ENCODE results near the gene KRTAP5-11. TPM values are rescaled to one million over a fixed set of nuclear protein-coding genes. Genes with fewer than 3 reads are reported as not detected.
"Not testable (repeated sequence)": the region's sequence is repeated elsewhere in the genome, so short reads cannot be mapped to it uniquely, and the experiment has no call there.

The KRTAP5-11 gene
- total RNA-seq, 4 donors from 2014 or later, result not detected

- Histone ChIP-seq H3K4me1 (no peaks in the 10 kb centered on the region), H3K27ac (no peak overlapping the region), H3K4me3 (no peak overlapping the region), H3K36me3 (no peaks in the 10 kb centered on the region), H3K27me3 (no peaks in the 10 kb centered on the region), H3K9me3 (no peaks in the 10 kb centered on the region)
- TF ChIP-seq, protein P1, sequence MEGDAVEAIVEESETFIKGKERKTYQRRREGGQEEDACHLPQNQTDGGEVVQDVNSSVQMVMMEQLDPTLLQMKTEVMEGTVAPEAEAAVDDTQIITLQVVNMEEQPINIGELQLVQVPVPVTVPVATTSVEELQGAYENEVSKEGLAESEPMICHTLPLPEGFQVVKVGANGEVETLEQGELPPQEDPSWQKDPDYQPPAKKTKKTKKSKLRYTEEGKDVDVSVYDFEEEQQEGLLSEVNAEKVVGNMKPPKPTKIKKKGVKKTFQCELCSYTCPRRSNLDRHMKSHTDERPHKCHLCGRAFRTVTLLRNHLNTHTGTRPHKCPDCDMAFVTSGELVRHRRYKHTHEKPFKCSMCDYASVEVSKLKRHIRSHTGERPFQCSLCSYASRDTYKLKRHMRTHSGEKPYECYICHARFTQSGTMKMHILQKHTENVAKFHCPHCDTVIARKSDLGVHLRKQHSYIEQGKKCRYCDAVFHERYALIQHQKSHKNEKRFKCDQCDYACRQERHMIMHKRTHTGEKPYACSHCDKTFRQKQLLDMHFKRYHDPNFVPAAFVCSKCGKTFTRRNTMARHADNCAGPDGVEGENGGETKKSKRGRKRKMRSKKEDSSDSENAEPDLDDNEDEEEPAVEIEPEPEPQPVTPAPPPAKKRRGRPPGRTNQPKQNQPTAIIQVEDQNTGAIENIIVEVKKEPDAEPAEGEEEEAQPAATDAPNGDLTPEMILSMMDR (IDR thresholded peaks at IDR 0.05), result no peak
- TF ChIP-seq POLR2A (IDR thresholded peaks at IDR 0.05), result no peak
- DNase-seq, result no peak
These were observed 40.3 kb downstream of the KRTAP5-11 start for GRCh38 chr11:71542382-71542781.

DNA sequence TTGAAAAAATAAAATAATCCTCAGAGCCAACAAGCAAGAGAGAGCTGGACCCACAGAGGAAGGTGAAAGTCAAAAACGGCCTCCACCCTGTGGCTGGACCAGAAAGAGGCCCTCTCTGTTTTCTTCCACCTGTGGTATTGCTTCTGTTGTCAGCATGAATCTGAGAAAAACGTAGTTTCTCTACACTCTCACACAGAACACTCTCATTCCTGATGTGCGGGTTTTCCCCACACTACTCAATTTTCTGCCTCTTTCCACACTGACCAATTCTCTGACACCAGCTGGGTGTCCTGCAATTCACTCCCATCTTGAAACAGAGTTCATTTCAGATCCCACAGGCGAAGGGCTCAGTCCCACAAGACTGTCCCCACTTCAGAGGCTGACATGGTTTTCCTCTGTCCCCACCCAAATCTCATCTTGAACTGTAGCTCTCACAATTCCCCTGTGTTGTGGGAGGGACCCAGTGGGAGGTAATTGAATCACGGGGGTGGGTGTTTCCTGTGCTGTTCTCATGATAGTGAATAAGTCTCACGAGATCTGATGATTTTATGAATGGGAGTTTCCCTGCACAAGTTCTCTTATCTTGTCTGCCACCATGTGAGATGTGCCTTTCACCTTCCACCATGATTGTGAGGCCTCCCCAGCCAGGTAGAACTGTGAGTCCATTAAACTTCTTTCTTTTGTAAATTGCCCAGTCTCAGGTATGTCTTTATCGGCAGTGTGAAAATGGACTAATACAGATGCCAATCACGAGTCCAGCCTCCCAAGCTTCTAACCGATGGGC lies 42.0 kb downstream of the KRTAP5-11 start:
- H3K36me3 ChIP-seq, H3K4me1 ChIP-seq, H3K27ac ChIP-seq, H3K9me3 ChIP-seq, H3K4me3 ChIP-seq, H3K27me3 ChIP-seq: not testable (repeated sequence)
- DNase-seq, result peak in 1 of 3 donors; percentile 28

GRCh38 chr11:71539971-71540370 lies 42.7 kb downstream of the KRTAP5-11 start:
- H3K27me3 ChIP-seq, DNase-seq, H3K27ac ChIP-seq, H3K4me3 ChIP-seq, H3K9me3 ChIP-seq, H3K36me3 ChIP-seq, H3K4me1 ChIP-seq: not testable (repeated sequence)

- Histone ChIP-seq H3K27ac (no peak overlapping the region), H3K27me3 (no peaks in the 10 kb centered on the region), H3K9me3 (no peaks in the 10 kb centered on the region), H3K36me3 (no peaks in the 10 kb centered on the region), H3K4me3 (no peak overlapping the region), H3K4me1 (no peaks in the 10 kb centered on the region)
- peak in 1 of 3 donors; percentile 2 for DNase-seq
- no peak for TF ChIP-seq POLR2A (IDR thresholded peaks at IDR 0.05)
- TF ChIP-seq, protein P1 (IDR thresholded peaks at IDR 0.05), result no peak
These were observed 43.7 kb downstream of the KRTAP5-11 start for GRCh38 chr11:71539017-71539416.

GRCh38 chr11:71538666-71538990 lies 44.0 kb downstream of the KRTAP5-11 start:
- Histone ChIP-seq H3K27ac (no peak overlapping the region), H3K9me3 (no peaks in the 10 kb centered on the region), H3K27me3 (no peaks in the 10 kb centered on the region), H3K36me3 (no peaks in the 10 kb centered on the region), H3K4me3 (no peak overlapping the region), H3K4me1 (no peaks in the 10 kb centered on the region)
- TF ChIP-seq, protein P1 (IDR thresholded peaks at IDR 0.05), result no peak
- TF ChIP-seq POLR2A (IDR thresholded peaks at IDR 0.05), result no peak
- DNase-seq, result peak in 1 of 3 donors; percentile 2

DNA sequence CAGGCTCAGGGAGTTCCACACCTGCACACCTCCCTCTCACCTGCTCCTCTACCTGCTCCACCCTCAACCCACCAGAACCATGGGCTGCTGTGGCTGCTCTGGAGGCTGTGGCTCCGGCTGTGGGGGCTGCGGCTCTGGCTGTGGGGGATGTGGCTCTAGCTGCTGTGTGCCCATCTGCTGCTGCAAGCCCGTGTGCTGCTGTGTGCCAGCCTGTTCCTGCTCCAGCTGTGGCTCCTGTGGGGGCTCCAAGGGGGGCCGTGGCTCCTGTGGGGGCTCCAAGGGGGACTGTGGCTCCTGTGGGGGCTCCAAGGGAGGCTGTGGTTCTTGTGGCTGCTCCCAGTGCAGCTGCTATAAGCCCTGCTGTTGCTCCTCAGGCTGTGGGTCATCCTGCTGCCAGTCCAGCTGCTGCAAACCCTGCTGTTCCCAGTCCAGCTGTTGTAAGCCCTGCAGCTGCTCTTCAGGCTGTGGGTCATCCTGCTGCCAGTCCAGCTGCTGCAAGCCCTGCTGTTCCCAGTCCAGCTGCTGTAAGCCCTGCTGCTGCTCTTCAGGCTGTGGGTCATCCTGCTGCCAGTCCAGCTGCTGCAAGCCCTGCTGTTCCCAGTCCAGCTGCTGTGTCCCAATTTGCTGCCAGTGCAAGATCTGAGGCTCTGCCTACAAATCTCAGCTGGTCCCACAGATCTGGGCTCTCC lies 44.6 kb downstream of the KRTAP5-11 start, which contains the start of gene KRTAP5-8:
KRTAP5-8 (plus strand) TSS at position 49 of the 689 bp plus-strand sequence; CDS start at position 80, 31 bp downstream.
- H3K36me3 ChIP-seq, H3K4me3 ChIP-seq, H3K4me1 ChIP-seq, H3K27me3 ChIP-seq, H3K9me3 ChIP-seq, H3K27ac ChIP-seq: not testable (repeated sequence)
- peak in 1 of 3 donors; percentile 13 for DNase-seq

- no peak for TF ChIP-seq POLR2A (IDR thresholded peaks at IDR 0.05)
- TF ChIP-seq, protein P1 (IDR thresholded peaks at IDR 0.05), result no peak
- H3K27me3 ChIP-seq, result no peaks in the 10 kb centered on the region
- peak in 1 of 3 donors; percentile 36 for DNase-seq
These were observed 45.1 kb downstream of the KRTAP5-11 start for GRCh38 chr11:71537537-71537936.

More at GRCh38 chr11:71537537-71537936, 45.1 kb downstream of the KRTAP5-11 start:
- Histone ChIP-seq H3K4me1 (no peaks in the 10 kb centered on the region), H3K27ac (no peak overlapping the region), H3K9me3 (no peaks in the 10 kb centered on the region), H3K36me3 (no peaks in the 10 kb centered on the region), H3K4me3 (no peak overlapping the region)

Measured in Peyer's patch (tissue), 4 donors.